Kidney (tissue), 14 donors: Measurements from ENCODE around the gene CACNA2D1. TPM values are rescaled to one million over a fixed set of nuclear protein-coding genes. Genes with fewer than 3 reads are reported as not detected.

Source experiments
- DNase-seq, 5 donors: peaks; one replicate each; pipeline ENCODE4 v3.0.0-alpha.2; 2013 to 2020
- FAIRE-seq: peaks from 2 replicates; lab custom pipeline; 2012; peaks lifted over from hg19 to GRCh38; lab: Jason Lieb, UNC
- H3K27ac ChIP-seq, 2 donors: one replicate each; pipeline ENCODE4 v1.7.0; 2013; ENCODE audit warnings: low read depth in 2 of 2, low read length in 2 of 2, inconsistent platforms in 1 of 2
- H3K27me3 ChIP-seq: one replicate; pipeline ENCODE4 v1.7.1; 2013; ENCODE audit warnings: low read length, inconsistent platforms; ENCODE audit not compliant: control insufficient read depth, insufficient read depth
- H3K36me3 ChIP-seq, 3 donors: one replicate each; pipeline versions ENCODE4 v1.7.0 to v1.7.1; 2013; ENCODE audit warnings: low read length in 3 of 3, control low read depth in 1 of 3, inconsistent platforms in 1 of 3; ENCODE audit not compliant: insufficient read depth in 3 of 3, control insufficient read depth in 2 of 3
- H3K4me1 ChIP-seq, 3 donors: one replicate each; pipeline versions ENCODE4 v1.7.0 to v1.7.1; 2013; ENCODE audit warnings: low read length in 3 of 3, inconsistent platforms in 1 of 3, low read depth in 1 of 3; ENCODE audit not compliant: control insufficient read depth in 2 of 3, insufficient read depth in 2 of 3
- H3K4me3 ChIP-seq, 3 donors: one replicate each; pipeline versions ENCODE4 v1.7.0 to v1.8.1; 2013; ENCODE audit warnings: low read length in 3 of 3, control low read depth in 1 of 3, inconsistent platforms in 1 of 3
- H3K9ac ChIP-seq, 3 donors: one replicate each; pipeline versions ENCODE4 v1.7.0 to v1.7.1; 2013; ENCODE audit warnings: low read length in 3 of 3, control low read depth in 1 of 3, inconsistent platforms in 1 of 3
- H3K9me3 ChIP-seq, 3 donors: one replicate each; pipeline versions ENCODE4 v1.7.0 to v1.7.1; 2013; ENCODE audit warnings: low read length in 3 of 3, control low read depth in 1 of 3, inconsistent platforms in 1 of 3; ENCODE audit not compliant: control insufficient read depth in 2 of 3, insufficient read depth in 1 of 3
- intact Hi-C: fragments of 100-400 bp; cut with DNase I; formaldehyde crosslinking; loops from one replicate; pipeline ENCODE4 v1.11.1; 2022
- polyA plus RNA-seq: library from polyadenylated mRNA; stranded (reverse); fragments of 350-450 nt; fragmentation: Illumina TruSeq; extraction: RNeasy Lipid Tissue Mini Kit (QIAGEN cat#74804); gene quantifications from one replicate; pipeline ENCODE4 v1.2.3, GENCODE V29; 2014; ENCODE audit warnings: low read depth, low replicate concordance; ENCODE audit not compliant: insufficient read depth
- total RNA-seq: library from RNA; stranded (reverse); fragmentation: NEBNext Ultra II Directional; extraction: Animal tissue kit (Norgen Biotek cat#: 25700); gene quantifications from one replicate; pipeline ENCODE4 v1.2.1, GENCODE V29; 2021
- TF ChIP-seq, protein P1 (sequence below): IDR thresholded peaks from 3 replicates; pipeline ENCODE4 v1.5.1; 2012; ENCODE audit warnings: mild to moderate bottlenecking, moderate library complexity, borderline replicate concordance; ENCODE audit not compliant: insufficient read depth; ENCODE audit errors: extremely low read depth
- donor health status: control.
- donor health status: control.
- donor health status: control.
- donor health status: control.
- donor health status: control.
- donor health status: DM: yes; HTN: yes; CAD: no.
- donor health status: Normal renal cell carcinoma (clear cell type).

The CACNA2D1 gene
- total and polyA plus RNA-seq, 2 donors from 2014 or later, result 3.5 to 18.3 TPM

DNA sequence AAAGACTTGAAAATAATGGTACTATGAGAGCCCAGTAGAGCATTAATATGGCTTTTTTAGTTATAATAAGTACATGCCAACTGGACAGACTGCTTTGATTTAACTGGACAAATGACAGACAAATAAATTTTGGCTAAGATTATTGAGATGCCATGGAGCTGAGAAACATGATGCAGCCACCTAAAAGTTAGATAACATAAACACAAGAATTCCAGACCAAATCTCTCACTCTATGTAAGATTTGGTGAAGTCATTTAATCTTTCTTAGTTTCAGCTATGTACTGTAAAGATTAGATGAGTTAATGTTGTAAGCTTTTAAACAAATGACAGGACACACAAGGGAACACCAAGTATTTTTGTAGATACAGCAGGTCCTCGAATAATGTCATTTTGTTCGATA, 118.2 kb downstream of the CACNA2D1 start:
- intact Hi-C loops, result no loop called here
- FAIRE-seq (no peak), DNase-seq (no peak)
- Histone ChIP-seq H3K27ac (no peak overlapping the region), H3K4me1 (no peaks in the 10 kb centered on the region), H3K36me3 (no peaks in the 10 kb centered on the region), H3K27me3 (no peaks in the 10 kb centered on the region), H3K9me3 (no peaks in the 10 kb centered on the region), H3K9ac (no peak overlapping the region), H3K4me3 (no peak overlapping the region)
- TF ChIP-seq, protein P1, sequence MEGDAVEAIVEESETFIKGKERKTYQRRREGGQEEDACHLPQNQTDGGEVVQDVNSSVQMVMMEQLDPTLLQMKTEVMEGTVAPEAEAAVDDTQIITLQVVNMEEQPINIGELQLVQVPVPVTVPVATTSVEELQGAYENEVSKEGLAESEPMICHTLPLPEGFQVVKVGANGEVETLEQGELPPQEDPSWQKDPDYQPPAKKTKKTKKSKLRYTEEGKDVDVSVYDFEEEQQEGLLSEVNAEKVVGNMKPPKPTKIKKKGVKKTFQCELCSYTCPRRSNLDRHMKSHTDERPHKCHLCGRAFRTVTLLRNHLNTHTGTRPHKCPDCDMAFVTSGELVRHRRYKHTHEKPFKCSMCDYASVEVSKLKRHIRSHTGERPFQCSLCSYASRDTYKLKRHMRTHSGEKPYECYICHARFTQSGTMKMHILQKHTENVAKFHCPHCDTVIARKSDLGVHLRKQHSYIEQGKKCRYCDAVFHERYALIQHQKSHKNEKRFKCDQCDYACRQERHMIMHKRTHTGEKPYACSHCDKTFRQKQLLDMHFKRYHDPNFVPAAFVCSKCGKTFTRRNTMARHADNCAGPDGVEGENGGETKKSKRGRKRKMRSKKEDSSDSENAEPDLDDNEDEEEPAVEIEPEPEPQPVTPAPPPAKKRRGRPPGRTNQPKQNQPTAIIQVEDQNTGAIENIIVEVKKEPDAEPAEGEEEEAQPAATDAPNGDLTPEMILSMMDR, result no peak

DNA sequence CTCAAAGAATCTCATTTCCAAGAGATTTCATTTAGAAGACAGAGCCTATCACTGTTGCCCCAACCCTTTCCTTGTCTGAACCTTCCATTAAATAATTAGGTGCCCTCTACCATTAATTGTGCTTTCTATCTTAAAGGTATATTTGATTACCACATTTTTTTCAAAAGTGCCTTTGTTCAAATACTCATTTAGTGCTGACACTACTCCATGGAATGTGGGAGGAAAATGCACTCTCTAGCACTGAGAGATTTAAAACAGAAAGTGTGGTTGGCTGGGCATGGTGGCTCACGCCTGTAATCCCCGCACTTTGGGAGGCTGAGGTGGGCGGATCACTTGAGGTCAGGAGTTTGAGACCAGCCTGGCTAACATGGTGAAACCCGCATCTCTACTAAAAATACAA, 119.8 kb downstream of the CACNA2D1 start:
- H3K4me3 ChIP-seq, result no peak overlapping the region
- no peaks in the 10 kb centered on the region for H3K27me3 ChIP-seq
- no peaks in the 10 kb centered on the region for H3K36me3 ChIP-seq
- intact Hi-C loops, result no loop called here
- H3K27ac ChIP-seq, result no peak overlapping the region
- DNase-seq, result no peak
- H3K9ac ChIP-seq, result no peak overlapping the region
- FAIRE-seq, result no peak
- TF ChIP-seq, protein P1, result no peak
- peaks cover 0 to 4% (median 0%) of the 10 kb centered on the region in 3 donors for H3K4me1 ChIP-seq
- H3K9me3 ChIP-seq, result no peaks in the 10 kb centered on the region

DNA sequence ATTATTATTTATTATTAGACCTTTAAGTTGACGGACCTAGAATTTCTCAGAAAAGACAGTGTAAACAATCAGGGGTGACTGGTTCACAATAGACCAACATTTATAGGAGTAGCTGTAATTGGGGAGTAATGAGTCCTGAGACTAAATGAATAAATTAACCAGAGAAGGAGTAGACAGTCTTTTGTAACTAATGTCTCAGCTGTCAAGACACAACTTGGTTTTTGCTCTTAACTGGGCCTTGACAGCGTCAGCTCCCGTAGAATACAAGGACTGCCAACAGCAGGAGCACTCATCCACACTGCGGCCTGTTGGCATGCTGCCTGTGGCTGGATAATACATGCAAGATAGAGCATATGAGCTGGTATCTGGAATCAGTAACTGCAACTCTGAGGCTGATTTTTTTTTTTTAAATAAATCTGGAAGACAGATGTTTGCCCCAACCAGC, 123.9 kb downstream of the CACNA2D1 start:
- FAIRE-seq (no peak), DNase-seq (peak; percentile 51 to 82 (median 71))
- no peak overlapping the region for H3K4me3 ChIP-seq
- H3K27me3 ChIP-seq, result no peaks in the 10 kb centered on the region
- no peaks in the 10 kb centered on the region for H3K36me3 ChIP-seq
- peaks cover 0 to 8% (median 0%) of the 10 kb centered on the region in 3 donors for H3K4me1 ChIP-seq
- intact Hi-C loops, result no loop called here
- H3K9ac ChIP-seq, result no peak overlapping the region
- no peak overlapping the region for H3K27ac ChIP-seq
- no peaks in the 10 kb centered on the region for H3K9me3 ChIP-seq
- TF ChIP-seq, protein P1, result no peak

DNA sequence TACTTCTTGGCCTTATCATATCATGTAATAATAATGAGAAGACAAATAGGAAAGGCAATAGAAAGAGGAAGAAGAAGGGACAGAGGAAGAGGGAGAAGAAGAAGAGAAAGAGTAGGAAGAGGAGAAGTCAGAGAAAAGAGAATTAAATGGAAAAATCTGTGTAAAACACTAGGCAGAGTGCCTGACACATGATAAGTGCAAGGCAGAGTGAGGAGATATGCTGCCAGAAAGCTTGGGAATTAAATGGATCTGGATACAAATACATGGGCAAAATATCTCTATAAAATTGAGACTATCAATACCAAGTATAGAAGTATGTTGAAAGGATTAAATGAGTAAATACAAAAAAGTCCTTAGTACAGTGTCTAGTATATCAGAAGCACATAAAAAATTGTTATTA, 124.8 kb downstream of the CACNA2D1 start:
- DNase-seq (no peak), FAIRE-seq (no peak)
- TF ChIP-seq, protein P1, result no peak
- Histone ChIP-seq H3K9ac (no peak overlapping the region), H3K27ac (no peak overlapping the region), H3K27me3 (no peaks in the 10 kb centered on the region), H3K36me3 (no peaks in the 10 kb centered on the region), H3K4me3 (no peak overlapping the region), H3K4me1 (peaks cover 0 to 8% (median 0%) of the 10 kb centered on the region in 3 donors), H3K9me3 (no peaks in the 10 kb centered on the region)
- intact Hi-C loops, result no loop called here
